Tibial nerve (tissue), 4 donors: ENCODE measurements around the gene HNF1B.

Experiments
- EP300 ChIP-seq, 2 donors: sonication (generic); formaldehyde crosslinking; IDR thresholded peaks; one replicate each; pipeline ENCODE4 v1.6.1; 2017; ENCODE audit warnings: antibody characterized with exemption in 2 of 2, mild to moderate bottlenecking in 1 of 2
- POLR2A ChIP-seq, 2 donors: fragments of 450-650 bp; IDR thresholded peaks; one replicate each; pipeline ENCODE4 v1.6.1; 2017; ENCODE audit warnings: antibody characterized with exemption in 2 of 2, mild to moderate bottlenecking in 2 of 2, moderate library complexity in 2 of 2
- TF ChIP-seq, protein P1 (sequence below), 5 experiments: fragments of 200-600 bp in 3 of 5; fragments of 450-650 bp in 2 of 5; sonication (generic) in 3 of 5; IDR thresholded peaks; one replicate each; pipeline ENCODE4 v1.5.1; 2016 to 2019; ENCODE audit warnings: antibody characterized with exemption in 5 of 5, mild to moderate bottlenecking in 3 of 5, moderate library complexity in 2 of 5

DNA sequence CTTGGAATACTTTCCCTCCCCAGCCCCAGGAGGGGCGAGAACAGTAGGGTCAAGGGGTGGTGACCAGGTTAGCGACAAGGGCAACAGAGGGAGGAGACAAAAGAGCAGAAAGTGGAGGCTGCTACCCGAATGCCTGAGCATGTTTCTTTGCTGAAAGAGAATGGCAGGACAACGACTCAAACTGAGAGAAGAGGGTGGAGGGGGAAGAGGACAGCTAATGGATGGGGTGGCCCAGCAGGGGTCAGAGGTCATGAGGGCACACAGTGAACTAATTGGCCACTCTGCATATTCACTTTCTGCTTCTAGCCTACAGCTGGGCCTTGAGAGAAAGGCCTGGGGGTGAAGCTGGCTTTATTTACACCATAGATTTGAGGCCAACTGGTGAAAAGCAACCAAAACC lies 82.5 kb downstream of the HNF1B start:
- TF ChIP-seq, protein P1, sequence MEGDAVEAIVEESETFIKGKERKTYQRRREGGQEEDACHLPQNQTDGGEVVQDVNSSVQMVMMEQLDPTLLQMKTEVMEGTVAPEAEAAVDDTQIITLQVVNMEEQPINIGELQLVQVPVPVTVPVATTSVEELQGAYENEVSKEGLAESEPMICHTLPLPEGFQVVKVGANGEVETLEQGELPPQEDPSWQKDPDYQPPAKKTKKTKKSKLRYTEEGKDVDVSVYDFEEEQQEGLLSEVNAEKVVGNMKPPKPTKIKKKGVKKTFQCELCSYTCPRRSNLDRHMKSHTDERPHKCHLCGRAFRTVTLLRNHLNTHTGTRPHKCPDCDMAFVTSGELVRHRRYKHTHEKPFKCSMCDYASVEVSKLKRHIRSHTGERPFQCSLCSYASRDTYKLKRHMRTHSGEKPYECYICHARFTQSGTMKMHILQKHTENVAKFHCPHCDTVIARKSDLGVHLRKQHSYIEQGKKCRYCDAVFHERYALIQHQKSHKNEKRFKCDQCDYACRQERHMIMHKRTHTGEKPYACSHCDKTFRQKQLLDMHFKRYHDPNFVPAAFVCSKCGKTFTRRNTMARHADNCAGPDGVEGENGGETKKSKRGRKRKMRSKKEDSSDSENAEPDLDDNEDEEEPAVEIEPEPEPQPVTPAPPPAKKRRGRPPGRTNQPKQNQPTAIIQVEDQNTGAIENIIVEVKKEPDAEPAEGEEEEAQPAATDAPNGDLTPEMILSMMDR (IDR thresholded peaks at IDR 0.05), result no peak
- TF ChIP-seq POLR2A (IDR thresholded peaks at IDR 0.05) (no peak), EP300 (IDR thresholded peaks at IDR 0.05) (no peak)
